SK-N-SH (cell line): Measurements from ENCODE around the gene ASTE1. TPM values are rescaled to one million over a fixed set of nuclear protein-coding genes. Genes with fewer than 3 reads are reported as not detected.

Experiments
- CTCF ChIA-PET: fragments of 300-600, 350-600 bp; formaldehyde crosslinking; extraction: SDS; loops from one replicate; lab custom pipeline; 2021; lab: Yijun Ruan, JAX
- POLR2A ChIA-PET: fragments of 350-600 bp; sonication (Branson Sonifier 250); formaldehyde crosslinking; extraction: SDS; loops from one replicate; lab custom pipeline; 2020; ENCODE audit warnings: antibody characterized with exemption, inconsistent platforms; lab: Yijun Ruan, JAX
- DNase-seq: peaks from one replicate; pipeline ENCODE4 v3.0.0; 2012
- H2AFZ ChIP-seq: fragments of 200-600 bp; sonication (generic); 2 replicates; pipeline ENCODE4 v1.8.1; 2016; ENCODE audit warnings: antibody characterized with exemption, mild to moderate bottlenecking, low read depth
- H3F3A ChIP-seq: fragments of 200-600 bp; sonication (generic); replicated peaks from 2 replicates; pipeline ENCODE3; 2016; ENCODE audit warnings: antibody characterized with exemption, mild to moderate bottlenecking; ENCODE audit not compliant: insufficient read depth
- H3K27ac ChIP-seq, 2 experiments: fragments of 200-500 bp in 1 of 2; fragments of 200-600 bp in 1 of 2; sonication (Bioruptor generic) in 1 of 2; sonication (generic), shearing (Covaris generic) in 1 of 2; 2 replicates each; pipeline versions ENCODE4 v1.5.1 to v1.6.1; 2014 to 2016; ENCODE audit warnings: low read depth in 2 of 2, inconsistent platforms in 1 of 2, low read length in 1 of 2, mild to moderate bottlenecking in 1 of 2, mixed read lengths in 1 of 2
- H3K27me3 ChIP-seq: fragments of 200-600 bp; sonication (generic), shearing (Covaris generic); 2 replicates; pipeline ENCODE4 v1.6.1; 2016; ENCODE audit warnings: mixed run types; ENCODE audit not compliant: insufficient read depth
- H3K36me3 ChIP-seq, 2 experiments: fragments of 200-500 bp in 1 of 2; fragments of 200-600 bp in 1 of 2; sonication (Bioruptor generic) in 1 of 2; sonication (generic) in 1 of 2; replicated peaks in 1 of 2; 2 replicates each; pipeline versions ENCODE3 to v1.5.1; 2014 to 2016; ENCODE audit warnings: low read length in 1 of 2, mild to moderate bottlenecking in 1 of 2; ENCODE audit not compliant: insufficient read depth in 2 of 2, control insufficient read depth in 1 of 2
- H3K4me1 ChIP-seq, 2 experiments: fragments of 200-500 bp in 1 of 2; fragments of 200-600 bp in 1 of 2; sonication (Bioruptor generic) in 1 of 2; sonication (generic), shearing (Covaris generic) in 1 of 2; 2 replicates each; pipeline versions ENCODE4 v1.5.1 to v1.6.1; 2014 to 2016; ENCODE audit warnings: low read depth in 1 of 2, low read length in 1 of 2, mixed run types in 1 of 2; ENCODE audit not compliant: insufficient read depth in 2 of 2, control insufficient read depth in 1 of 2
- H3K4me2 ChIP-seq: fragments of 200-600 bp; sonication (generic), shearing (Covaris generic); 2 replicates; pipeline ENCODE4 v1.6.1; 2017; ENCODE audit warnings: mixed run types
- H3K4me3 ChIP-seq, 2 experiments: fragments of 200-500 bp in 1 of 2; fragments of 200-600 bp in 1 of 2; sonication (Bioruptor generic) in 1 of 2; sonication (generic), shearing (Covaris generic) in 1 of 2; 2 replicates each; pipeline versions ENCODE4 v1.5.1 to v1.8.1; 2014 to 2016; ENCODE audit warnings: low read depth in 2 of 2, inconsistent platforms in 1 of 2, low read length in 1 of 2, mild to moderate bottlenecking in 1 of 2, mixed read lengths in 1 of 2, moderate library complexity in 1 of 2
- H3K79me2 ChIP-seq: fragments of 200-600 bp; sonication (generic); 2 replicates; pipeline ENCODE4 v1.8.1; 2017; ENCODE audit warnings: mild to moderate bottlenecking; ENCODE audit not compliant: insufficient read depth
- H3K9ac ChIP-seq: fragments of 200-600 bp; sonication (generic); 2 replicates; pipeline ENCODE4 v1.6.1; 2017; ENCODE audit warnings: mixed run types
- H3K9me2 ChIP-seq: fragments of 200-600 bp; sonication (generic); 2 replicates; pipeline ENCODE4 v1.6.1; 2017; ENCODE audit warnings: mixed run types
- H3K9me3 ChIP-seq: fragments of 200-600 bp; sonication (generic); 2 replicates; pipeline ENCODE4 v1.6.1; 2017; ENCODE audit warnings: mixed run types, mild to moderate bottlenecking, moderate library complexity
- H4K20me1 ChIP-seq: fragments of 200-600 bp; sonication (generic); 2 replicates; pipeline ENCODE4 v1.6.1; 2017; ENCODE audit warnings: mild to moderate bottlenecking, mixed run types; ENCODE audit not compliant: insufficient read depth
- CTCF ChIP-seq: fragments of 200-600 bp; sonication (generic); IDR thresholded peaks from 2 replicates; pipeline ENCODE4 v1.6.1; 2017; ENCODE audit warnings: antibody characterized with exemption, mild to moderate bottlenecking, moderate library complexity
- EZH2phosphoT487 ChIP-seq: fragments of 200-600 bp; sonication (generic); IDR thresholded peaks from 2 replicates; pipeline ENCODE4 v1.6.1; 2017; ENCODE audit warnings: low read depth, mixed run types, mild to moderate bottlenecking, antibody characterized with exemption, moderate library complexity, borderline replicate concordance
- FOSL2 ChIP-seq: IDR thresholded peaks from 2 replicates; pipeline ENCODE4 v1.4.0; 2012; ENCODE audit warnings: low read depth, mild to moderate bottlenecking, moderate library complexity, borderline replicate concordance
- GABPA ChIP-seq: IDR thresholded peaks from 2 replicates; pipeline ENCODE4 v1.4.0; 2012; ENCODE audit warnings: low read depth, mild to moderate bottlenecking
- GATA2 ChIP-seq: sonication (generic); formaldehyde crosslinking; IDR thresholded peaks from 2 replicates; pipeline ENCODE4 v1.5.0; 2020; ENCODE audit warnings: mild to moderate bottlenecking, missing genetic modification reagents
- JUND ChIP-seq: IDR thresholded peaks from 2 replicates; pipeline ENCODE4 v1.4.0; 2012
- MEF2A ChIP-seq: IDR thresholded peaks from 2 replicates; pipeline ENCODE4 v1.4.0; 2012; ENCODE audit warnings: low read depth, borderline replicate concordance
- MXI1 ChIP-seq: IDR thresholded peaks from 2 replicates; pipeline ENCODE4 v1.6.1; 2012; ENCODE audit warnings: mild to moderate bottlenecking, low read depth, low read length, improper control_type of control experiment
- NFIC ChIP-seq: IDR thresholded peaks from 2 replicates; pipeline ENCODE4 v1.4.0; 2012; ENCODE audit warnings: borderline replicate concordance
- NRF1 ChIP-seq: IDR thresholded peaks from 2 replicates; pipeline ENCODE4 v1.6.1; 2012; ENCODE audit warnings: low read depth, mild to moderate bottlenecking, low read length
- PBX3 ChIP-seq: IDR thresholded peaks from 2 replicates; pipeline ENCODE4; 2012
- POLR2AphosphoS5 ChIP-seq: IDR thresholded peaks from 2 replicates; pipeline ENCODE4 v1.6.1; 2012; ENCODE audit warnings: low read depth, low read length
- RCOR1 ChIP-seq: fragments of 150-350 bp; IDR thresholded peaks from 2 replicates; pipeline ENCODE4 v1.6.1; 2017; ENCODE audit warnings: antibody characterized with exemption, low read length
- SIN3A ChIP-seq: IDR thresholded peaks from 2 replicates; pipeline ENCODE4 v1.6.1; 2012; ENCODE audit warnings: low read depth, mild to moderate bottlenecking, low read length, moderate library complexity, borderline replicate concordance
- SMC3 ChIP-seq: IDR thresholded peaks from 2 replicates; pipeline ENCODE4 v1.6.1; 2012; ENCODE audit warnings: low read depth, low read length, improper control_type of control experiment
- TAF1 ChIP-seq: IDR thresholded peaks from 2 replicates; pipeline ENCODE4 v1.6.1; 2012; ENCODE audit warnings: low read depth, mild to moderate bottlenecking, low read length, moderate library complexity, borderline replicate concordance
- TCF12 ChIP-seq: IDR thresholded peaks from 2 replicates; pipeline ENCODE4 v1.4.0; 2012
- ZBTB33 ChIP-seq: IDR thresholded peaks from 2 replicates; pipeline ENCODE4 v1.4.0; 2012; ENCODE audit warnings: low read depth, borderline replicate concordance
- WGBS: methylation state at CpG from one replicate; pipeline ENCODE4 v1.1.6; 2017; ENCODE audit warnings: low lambda C conversion rate; 5-methylcytosine and 5-hydroxymethylcytosine counted together
- polyA plus RNA-seq, 3 experiments: library from polyadenylated mRNA; depleted of rRNA; stranded (reverse); fragments of >200 nt; gene quantifications; 2 replicates each; pipeline ENCODE4 v1.2.3, GENCODE V29; 2012
- TF ChIP-seq, protein P1 (sequence below): IDR thresholded peaks from 2 replicates; pipeline ENCODE4 v1.6.1; 2012; ENCODE audit warnings: mild to moderate bottlenecking, low read depth, low read length, moderate library complexity
- TF ChIP-seq, protein P2 (sequence below): IDR thresholded peaks from 2 replicates; pipeline ENCODE4 v1.4.0; 2012; ENCODE audit warnings: low read depth

ASTE1 gene, protein sequence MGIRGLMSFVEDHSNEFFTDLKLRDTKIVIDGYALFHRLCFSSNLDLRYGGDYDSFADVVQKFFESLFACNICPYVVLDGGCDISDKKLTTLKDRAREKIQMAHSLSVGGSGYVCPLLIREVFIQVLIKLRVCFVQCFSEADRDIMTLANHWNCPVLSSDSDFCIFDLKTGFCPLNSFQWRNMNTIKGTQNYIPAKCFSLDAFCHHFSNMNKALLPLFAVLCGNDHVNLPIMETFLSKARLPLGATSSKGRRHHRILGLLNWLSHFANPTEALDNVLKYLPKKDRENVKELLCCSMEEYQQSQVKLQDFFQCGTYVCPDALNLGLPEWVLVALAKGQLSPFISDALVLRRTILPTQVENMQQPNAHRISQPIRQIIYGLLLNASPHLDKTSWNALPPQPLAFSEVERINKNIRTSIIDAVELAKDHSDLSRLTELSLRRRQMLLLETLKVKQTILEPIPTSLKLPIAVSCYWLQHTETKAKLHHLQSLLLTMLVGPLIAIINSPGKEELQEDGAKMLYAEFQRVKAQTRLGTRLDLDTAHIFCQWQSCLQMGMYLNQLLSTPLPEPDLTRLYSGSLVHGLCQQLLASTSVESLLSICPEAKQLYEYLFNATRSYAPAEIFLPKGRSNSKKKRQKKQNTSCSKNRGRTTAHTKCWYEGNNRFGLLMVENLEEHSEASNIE
- 3.5 and 4.4 TPM in 2 replicates for polyA plus RNA-seq (2012; rRNA removed)
- 3.7 and 3.8 TPM in 2 replicates for polyA plus RNA-seq (2012; cell fraction: cytosol; rRNA removed)
- 3.2 and 5.8 TPM in 2 replicates for polyA plus RNA-seq (2012; cell fraction: nucleus; rRNA removed)

- ChIA-PET CTCF (interaction anchor here (0.9 to 1.5 kb wide), 5 partner anchors 12 to 1008 kb away, joined by 3 to 6 read pairs (median 3); partner anchors contain the start of genes ATP2C1 and CPNE4), POLR2A (interaction anchor here (0.7 to 2.1 kb wide), 3 partner anchors 10 to 132 kb away, joined by 3 to 8 read pairs (median 5); partner anchors contain the start of gene ATP2C1)
- peak within 1 kb of the TSS; percentile 85 for H3K4me3 ChIP-seq
- no peaks in the 10 kb centered on the region for H3F3A ChIP-seq
- H3K27ac ChIP-seq: peak within 1 kb of the TSS; percentile 71 to 92
- H3K9ac ChIP-seq: peak within 1 kb of the TSS; percentile 90
- no peaks in the 10 kb centered on the region for H3K9me2 ChIP-seq
- 3% methylated on average over 11 of the region's 56 CpGs for WGBS
- peaks cover 9 to 28% of the 10 kb centered on the region in 2 experiments for H3K36me3 ChIP-seq
- peak within 1 kb of the TSS; percentile 96 for H2AFZ ChIP-seq
- H3K27me3 ChIP-seq: no peaks in the 10 kb centered on the region
- H3K4me2 ChIP-seq: peak within 1 kb of the TSS; percentile 90
- peak; percentile 88 for DNase-seq
- peaks cover 0 to 8% of the 10 kb centered on the region in 2 experiments; a peak in 2 of 4 replicates for H3K4me1 ChIP-seq
- no peaks in the 10 kb centered on the region for H3K9me3 ChIP-seq
- no peaks in the 10 kb centered on the region for H4K20me1 ChIP-seq
- H3K79me2 ChIP-seq: peaks cover 11% of the 10 kb centered on the region
- no peak for TF ChIP-seq PBX3
- TF ChIP-seq MXI1: peak; percentile 90
- TF ChIP-seq SMC3: no peak
- no peak for TF ChIP-seq MEF2A
- TF ChIP-seq, protein P1, sequence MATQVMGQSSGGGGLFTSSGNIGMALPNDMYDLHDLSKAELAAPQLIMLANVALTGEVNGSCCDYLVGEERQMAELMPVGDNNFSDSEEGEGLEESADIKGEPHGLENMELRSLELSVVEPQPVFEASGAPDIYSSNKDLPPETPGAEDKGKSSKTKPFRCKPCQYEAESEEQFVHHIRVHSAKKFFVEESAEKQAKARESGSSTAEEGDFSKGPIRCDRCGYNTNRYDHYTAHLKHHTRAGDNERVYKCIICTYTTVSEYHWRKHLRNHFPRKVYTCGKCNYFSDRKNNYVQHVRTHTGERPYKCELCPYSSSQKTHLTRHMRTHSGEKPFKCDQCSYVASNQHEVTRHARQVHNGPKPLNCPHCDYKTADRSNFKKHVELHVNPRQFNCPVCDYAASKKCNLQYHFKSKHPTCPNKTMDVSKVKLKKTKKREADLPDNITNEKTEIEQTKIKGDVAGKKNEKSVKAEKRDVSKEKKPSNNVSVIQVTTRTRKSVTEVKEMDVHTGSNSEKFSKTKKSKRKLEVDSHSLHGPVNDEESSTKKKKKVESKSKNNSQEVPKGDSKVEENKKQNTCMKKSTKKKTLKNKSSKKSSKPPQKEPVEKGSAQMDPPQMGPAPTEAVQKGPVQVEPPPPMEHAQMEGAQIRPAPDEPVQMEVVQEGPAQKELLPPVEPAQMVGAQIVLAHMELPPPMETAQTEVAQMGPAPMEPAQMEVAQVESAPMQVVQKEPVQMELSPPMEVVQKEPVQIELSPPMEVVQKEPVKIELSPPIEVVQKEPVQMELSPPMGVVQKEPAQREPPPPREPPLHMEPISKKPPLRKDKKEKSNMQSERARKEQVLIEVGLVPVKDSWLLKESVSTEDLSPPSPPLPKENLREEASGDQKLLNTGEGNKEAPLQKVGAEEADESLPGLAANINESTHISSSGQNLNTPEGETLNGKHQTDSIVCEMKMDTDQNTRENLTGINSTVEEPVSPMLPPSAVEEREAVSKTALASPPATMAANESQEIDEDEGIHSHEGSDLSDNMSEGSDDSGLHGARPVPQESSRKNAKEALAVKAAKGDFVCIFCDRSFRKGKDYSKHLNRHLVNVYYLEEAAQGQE: no peak
- TF ChIP-seq TCF12: no peak
- no peak for TF ChIP-seq EZH2phosphoT487
- peak; percentile 70 for TF ChIP-seq POLR2AphosphoS5
- no peak for TF ChIP-seq NFIC
- no peak for TF ChIP-seq JUND
- 0 out of 2 replicates have a peak, but pooled peaks have one; percentile 57 for TF ChIP-seq TAF1
- no peak for TF ChIP-seq FOSL2
- TF ChIP-seq, protein P2, sequence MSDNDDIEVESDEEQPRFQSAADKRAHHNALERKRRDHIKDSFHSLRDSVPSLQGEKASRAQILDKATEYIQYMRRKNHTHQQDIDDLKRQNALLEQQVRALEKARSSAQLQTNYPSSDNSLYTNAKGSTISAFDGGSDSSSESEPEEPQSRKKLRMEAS: peak; percentile 93
- no peak for TF ChIP-seq CTCF
- no peak for TF ChIP-seq GATA2 (CRISPR knock-in tag)
- TF ChIP-seq ZBTB33: no peak
- TF ChIP-seq RCOR1: no peak
- TF ChIP-seq NRF1: no peak
- peak; percentile 78 for TF ChIP-seq SIN3A
- peak; percentile 74 for TF ChIP-seq GABPA
Measured at GRCh38 chr3:131026321-131027151, at the start of gene ASTE1, which contains the start of gene NEK11. ASTE1 (minus strand) TSS chr3:131026825; CDS start chr3:131025306, 1,519 bp downstream. NEK11 (plus strand) TSS chr3:131026877; CDS start chr3:131029709, 2,832 bp downstream.
